Measurements from ENCODE around the gene TLL1.

The TLL1 gene

DNA sequence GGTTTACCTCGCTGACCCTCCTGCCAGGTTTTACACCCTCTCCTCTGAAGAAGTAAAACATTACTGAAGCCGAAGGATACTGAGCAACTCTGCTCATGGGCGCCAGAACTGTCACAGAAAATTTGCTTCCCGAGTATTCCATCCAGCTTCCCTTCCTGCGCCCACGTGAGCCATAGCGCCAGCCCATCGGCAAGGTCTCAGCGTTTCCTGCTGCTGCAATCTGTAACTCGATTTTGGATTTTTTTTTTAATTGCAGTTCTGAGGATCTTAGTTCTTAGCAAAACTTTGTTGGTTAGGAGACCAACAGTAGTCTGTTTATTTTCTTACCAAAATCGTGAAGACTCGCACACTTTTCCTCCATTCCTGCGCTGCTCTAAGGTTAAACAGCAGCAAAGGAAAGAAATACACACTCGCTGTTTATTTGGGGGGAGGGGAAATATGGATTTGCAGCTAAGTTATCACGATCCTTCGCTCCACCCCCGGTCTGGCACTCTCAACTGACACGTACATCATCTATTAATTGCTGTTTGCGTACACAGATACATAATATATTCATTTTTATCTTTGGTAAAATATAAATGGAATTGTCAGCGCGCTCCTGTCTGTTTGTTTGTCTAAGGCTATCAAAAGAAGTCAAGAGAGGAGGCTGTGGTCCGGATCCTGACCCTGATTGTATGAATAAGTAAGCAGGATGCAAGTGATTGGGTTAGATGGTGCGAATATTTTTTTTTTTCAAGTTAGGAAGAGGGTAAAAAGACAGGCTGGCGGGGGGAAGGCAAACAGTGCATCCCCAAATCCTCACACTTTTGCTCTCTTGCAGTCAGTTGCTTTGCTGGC, at the start of gene TLL1:
Gene TLL1 (plus strand): TSS at position 777 of the 837 bp plus-strand sequence. CDS start 668 bp downstream, outside the sequence.
- no peak for DNase-seq (ENCODE audit: low spot score)

DNA sequence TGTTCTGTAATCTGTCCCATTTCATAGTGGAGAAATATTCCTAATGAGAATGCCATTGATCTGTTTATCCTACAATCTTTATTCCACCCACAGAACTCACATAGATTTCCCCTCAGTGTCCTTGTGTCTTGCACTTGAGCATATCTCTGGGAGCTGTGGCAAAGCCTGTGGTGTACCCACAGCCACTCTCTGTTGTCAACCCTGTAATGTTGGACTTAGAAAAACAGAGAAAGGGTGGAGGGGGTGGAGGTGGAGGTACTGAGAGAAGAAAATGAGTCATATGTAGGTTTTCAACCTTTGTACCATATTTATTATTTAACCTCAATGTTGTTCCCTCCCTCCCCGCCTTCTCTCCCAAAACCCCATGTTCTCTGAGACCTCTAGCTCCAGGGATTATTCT, 46.9 kb upstream of the TLL1 start:
- DNase-seq (ENCODE audit: low spot score) = no peak

DNA sequence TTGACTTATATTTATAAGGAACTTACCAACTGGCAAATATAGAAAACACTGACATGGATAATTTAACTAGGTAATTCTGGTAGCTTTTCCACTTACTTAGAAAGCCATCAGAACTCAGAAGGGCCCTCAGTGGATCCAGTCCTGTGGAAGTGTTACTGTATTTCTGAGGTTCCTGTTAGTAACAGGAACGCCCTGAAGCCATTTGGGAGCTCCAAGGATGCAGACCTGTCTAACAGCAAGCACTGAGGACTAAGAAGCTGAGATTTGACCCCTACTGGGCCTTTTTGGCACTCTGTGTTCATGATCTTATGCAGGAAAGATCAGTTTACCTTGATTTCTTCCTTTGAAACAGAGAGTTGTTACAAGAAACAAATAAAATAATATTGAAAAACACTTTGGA, 46.0 kb upstream of the TLL1 start:
- no peak for DNase-seq (ENCODE audit: low spot score)

DNA sequence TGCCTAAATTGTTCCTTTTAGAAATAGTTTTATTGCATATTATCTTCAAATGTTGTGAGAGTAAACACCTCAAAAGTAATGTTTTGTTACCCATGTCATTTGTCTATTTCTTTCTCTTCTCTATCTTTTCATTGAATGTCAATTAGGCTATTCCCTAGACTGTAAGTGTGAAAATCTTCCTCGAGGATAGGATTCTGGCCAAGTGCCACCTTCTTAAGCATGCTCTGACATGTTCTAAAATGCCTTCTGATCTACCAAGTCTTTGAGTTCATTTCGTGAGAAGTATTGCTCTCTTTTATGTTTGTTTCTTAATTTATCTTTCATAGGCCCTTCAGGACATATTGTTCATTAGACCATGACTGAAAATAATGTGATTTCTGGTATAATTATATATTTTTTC, 44.1 kb upstream of the TLL1 start:
- no peak for DNase-seq (ENCODE audit: low spot score)

DNA sequence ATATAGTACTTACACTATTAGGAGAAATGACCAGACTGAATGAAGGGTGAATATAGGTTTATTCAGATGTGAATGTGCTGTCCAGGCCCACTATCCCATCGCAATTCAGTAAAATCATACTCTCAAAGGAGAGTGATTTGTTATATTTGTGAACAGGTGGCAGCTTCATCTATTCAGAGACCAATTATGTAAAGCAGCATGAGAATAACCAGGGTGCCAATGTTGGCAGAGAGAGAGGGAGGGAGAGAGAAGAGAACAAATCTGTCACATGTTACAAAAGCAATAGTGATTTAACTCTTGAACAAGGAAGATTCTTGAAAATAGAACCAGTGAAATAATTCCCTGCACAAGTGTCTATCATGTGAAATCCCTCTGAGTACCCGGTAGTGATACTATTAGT, 38.9 kb upstream of the TLL1 start:
- no peak for DNase-seq (ENCODE audit: low spot score)

DNA sequence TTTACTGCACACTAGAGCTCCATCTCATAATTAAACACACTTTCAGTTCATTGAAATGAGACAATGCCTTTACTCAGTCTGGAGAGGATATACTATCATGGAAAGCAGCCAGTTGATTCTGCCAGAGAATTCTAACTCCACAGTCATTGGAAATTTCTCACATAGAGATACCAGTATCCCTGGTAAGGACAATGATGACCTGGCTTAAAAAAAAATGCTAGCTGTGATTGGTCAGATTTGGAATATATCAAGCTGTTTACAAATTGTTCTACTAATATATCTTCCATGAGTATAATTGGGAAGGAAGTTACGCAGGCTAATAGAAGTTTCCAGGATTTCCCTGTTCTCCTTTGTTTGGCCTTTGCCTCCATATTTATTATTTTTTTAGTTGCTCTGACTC, 34.5 kb upstream of the TLL1 start:
- no peak for DNase-seq (ENCODE audit: low spot score)

DNA sequence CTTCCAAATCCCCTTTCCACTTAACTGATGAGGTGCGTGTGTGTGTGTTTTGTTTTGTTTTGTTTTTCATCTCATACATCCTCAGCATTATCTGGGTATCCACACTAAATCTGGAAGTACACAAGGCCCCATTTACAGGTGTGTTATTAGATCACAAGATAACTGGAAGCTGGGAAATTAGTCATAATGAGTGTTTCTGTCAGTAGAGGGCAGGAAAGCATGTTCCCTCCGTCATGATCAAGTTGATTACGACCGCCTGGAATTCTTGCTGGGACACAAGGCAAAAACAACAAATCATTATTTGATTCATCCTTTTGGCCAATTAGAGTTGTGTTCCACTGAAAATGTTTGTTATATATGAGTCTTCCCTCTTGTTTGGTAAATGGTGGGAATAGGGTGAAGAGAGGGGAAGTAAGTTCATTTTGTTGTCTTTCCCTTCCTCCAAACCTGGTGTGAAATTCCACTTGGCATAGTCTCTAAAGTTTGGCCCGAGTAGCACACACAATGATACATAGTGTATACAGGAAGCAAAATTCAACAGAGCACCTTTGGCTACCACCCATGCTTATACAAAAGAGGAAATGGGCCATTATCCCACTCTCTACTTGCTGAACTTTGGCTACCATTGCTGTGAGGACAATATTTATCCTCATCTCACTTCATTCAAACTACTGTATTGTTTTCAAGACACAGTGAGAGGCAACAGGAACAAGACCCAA, 33.3 kb upstream of the TLL1 start:
- no peak for DNase-seq (ENCODE audit: low spot score)

DNA sequence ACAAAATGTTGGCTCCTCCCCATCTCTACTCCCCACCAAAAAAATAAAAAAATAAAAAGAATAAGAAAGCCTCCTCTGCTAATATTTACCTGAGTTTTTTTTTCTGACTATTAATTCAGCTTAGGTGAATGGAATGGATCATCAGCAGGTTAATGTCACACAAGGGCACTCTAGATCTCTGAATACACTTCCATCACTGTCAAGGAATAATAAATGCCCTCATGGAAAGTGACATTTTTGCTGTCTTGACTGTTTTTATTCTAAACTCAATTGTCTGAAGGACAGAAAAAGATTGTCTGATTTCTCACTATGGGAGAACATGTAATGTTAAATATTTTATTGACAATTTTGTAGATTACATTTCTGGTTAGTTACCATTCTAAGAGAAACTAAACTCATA, 30.4 kb upstream of the TLL1 start:
- no peak for DNase-seq (ENCODE audit: low spot score)

DNA sequence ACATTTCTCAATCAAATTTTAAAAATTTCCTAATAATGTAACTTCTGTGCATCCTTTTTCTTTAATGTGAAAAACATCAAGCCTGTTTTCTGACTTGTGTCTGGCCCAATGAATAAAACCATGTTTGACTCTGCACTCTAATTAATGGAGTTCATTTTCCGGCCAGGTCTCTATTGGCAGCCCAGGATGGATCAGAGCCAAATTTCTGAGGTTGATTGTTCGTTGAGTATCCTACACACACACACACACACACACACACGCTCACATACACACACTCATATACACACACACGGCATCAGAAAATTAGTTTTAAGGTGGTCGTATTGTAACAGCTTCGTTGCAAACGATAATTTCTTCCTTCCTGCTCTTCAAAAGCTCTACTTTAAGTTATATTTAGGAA, 28.9 kb upstream of the TLL1 start:
- no peak for DNase-seq (ENCODE audit: low spot score)

DNA sequence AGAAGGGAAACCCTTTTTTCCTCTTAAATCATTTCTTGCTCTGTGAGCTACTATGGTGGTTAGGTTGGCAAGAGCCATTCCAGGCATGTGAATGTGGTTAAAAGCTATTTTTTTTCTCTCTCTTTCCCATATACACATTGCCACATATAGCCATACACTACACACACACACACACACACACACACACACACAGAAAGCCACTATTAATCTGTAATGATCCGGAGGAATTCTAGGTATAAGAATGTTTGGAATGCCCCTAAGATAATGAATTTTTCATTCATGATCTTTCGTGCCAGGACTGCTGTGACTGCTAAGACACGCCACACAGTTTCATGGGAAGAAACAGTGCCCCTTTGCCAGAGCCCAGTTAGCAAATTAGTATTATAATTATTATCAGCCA, 21.8 kb upstream of the TLL1 start:
- DNase-seq (ENCODE audit: low spot score) = no peak

DNA sequence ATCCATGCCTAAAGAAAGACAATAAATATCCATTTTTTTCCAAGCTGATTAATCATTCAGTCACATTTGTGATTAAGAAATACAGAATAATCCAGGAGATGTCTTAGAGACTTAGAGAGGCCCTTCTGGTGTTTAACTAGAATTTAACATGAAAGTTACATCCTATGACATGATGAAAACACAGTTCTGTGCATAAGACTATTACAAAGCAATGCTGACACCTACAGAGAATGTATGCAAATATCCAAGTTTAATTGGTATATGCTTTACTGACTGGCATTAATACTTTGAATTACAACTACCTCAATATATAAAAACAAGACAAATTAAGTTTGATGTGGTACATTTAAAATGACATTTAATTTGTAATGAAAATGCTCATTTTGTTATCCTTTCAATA, 17.8 kb upstream of the TLL1 start:
- DNase-seq (ENCODE audit: low spot score) = no peak

DNA sequence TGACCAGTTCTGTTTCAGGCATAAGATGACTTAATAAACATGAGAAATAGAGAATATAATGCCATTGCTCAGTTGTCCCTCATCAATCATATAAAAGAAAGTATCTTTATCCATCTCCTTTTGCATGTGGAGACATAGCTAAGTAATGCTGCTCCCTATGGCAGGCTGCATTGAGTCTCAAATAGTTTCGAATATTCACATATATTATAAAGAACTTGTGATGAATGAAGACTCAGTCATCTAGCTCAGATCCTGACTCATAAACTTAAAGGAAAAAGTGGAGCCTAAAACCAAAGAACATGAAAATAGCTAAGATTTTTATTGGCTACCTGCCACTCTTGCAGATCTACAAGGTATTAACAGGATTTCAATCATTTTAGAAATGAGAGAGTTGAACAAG, 11.7 kb upstream of the TLL1 start:
- no peak for DNase-seq (ENCODE audit: low spot score)

DNA sequence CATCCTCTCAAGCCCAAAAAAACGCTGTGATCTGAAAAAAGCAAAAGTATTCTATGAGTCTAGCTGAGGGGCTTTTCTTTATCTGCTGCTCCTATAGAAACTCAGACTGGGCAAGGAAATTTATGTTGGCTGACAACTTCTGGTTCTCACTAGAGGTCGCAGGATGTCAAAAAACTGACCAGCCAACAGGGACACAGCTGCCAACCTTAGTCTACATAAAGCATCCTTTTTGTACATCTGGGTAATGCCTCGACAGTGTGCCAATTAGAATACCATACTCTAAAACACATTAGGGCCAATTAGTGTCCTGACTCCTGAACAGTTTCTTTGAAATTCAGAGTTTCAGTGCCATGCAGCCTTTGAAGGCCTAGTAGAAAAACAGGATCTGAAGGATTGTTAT, 8.8 kb upstream of the TLL1 start:
- no peak for DNase-seq (ENCODE audit: low spot score)

DNA sequence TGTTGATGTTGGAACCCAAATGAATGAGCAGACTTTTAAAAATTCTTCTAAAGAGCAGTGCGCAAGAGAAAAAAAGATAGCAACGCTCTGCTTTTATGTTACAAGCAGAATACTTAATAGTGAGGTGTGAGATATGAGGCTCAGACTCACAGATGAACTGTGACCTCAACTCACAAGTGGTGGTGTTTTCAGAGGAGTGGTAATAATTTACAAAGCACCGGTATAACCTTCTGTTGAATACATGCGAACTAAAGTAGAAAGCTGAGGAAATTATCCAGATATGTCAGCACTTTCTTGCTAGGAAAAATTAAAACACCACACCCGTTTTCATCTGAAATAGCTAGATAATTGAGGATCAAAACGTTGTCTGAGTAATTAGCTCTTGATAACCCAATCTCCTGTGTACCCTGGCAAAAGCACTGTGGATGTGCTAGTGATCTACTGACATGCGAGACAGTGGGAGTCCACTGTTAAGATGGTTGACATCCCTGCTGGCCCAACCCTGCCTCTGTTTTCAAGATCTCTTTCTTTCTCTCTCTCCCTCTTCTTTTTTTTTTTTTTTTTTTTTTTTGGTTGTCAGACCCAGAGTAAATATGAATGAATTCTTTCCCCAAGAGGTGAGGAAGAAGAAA, 6.9 kb upstream of the TLL1 start:
- DNase-seq (ENCODE audit: low spot score) = no peak

DNA sequence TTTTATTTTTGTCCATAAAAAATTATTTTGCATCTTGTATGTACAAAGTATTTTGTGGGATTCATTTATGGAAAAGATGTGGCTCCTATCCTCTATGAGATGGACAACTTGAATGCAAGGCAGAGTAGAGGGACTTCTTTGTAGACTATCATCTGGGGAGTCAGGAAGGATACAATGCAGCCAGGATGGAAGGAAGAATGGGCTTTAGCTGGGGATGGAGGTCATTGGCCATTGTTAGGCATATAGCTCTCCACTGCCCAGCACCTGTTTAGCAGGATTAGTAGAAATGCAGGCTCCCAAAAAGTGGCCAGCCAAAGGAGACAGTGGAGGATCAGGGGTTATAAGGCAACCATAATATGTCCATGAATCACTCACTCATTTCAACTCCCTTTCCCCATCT, 5.1 kb upstream of the TLL1 start:
- DNase-seq (ENCODE audit: low spot score) = no peak

DNA sequence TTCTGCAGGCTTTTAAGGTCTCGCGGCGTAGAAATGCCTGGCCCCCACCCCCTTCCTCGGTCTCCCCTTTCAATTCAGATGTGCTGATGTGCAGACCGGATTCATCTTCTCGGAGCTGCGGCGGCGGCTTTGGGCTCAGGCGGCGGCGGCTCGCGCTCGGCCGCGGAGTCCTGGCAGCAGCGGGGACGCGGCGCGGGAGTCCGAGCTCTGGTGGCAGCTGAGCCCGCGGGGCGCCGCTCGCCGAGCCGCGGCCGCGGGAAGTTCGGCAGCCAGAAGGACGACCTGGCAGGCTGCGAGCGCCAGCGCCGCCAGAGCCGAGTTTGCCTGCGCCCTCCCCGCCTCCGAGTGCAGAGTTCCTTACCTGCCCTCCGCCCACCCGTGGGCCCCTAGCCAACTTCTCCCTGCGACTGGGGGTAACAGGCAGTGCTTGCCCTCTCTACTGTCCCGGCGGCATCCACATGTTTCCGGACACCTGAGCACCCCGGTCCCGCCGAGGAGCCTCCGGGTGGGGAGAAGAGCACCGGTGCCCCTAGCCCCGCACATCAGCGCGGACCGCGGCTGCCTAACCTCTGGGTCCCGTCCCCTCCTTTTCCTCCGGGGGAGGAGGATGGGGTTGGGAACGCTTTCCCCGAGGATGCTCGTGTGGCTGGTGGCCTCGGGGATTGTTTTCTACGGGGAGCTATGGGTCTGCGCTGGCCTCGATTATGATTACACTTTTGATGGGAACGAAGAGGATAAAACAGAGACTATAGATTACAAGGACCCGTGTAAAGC, 448 bp downstream of the TLL1 start:
- DNase-seq (ENCODE audit: low spot score) = no peak

DNA sequence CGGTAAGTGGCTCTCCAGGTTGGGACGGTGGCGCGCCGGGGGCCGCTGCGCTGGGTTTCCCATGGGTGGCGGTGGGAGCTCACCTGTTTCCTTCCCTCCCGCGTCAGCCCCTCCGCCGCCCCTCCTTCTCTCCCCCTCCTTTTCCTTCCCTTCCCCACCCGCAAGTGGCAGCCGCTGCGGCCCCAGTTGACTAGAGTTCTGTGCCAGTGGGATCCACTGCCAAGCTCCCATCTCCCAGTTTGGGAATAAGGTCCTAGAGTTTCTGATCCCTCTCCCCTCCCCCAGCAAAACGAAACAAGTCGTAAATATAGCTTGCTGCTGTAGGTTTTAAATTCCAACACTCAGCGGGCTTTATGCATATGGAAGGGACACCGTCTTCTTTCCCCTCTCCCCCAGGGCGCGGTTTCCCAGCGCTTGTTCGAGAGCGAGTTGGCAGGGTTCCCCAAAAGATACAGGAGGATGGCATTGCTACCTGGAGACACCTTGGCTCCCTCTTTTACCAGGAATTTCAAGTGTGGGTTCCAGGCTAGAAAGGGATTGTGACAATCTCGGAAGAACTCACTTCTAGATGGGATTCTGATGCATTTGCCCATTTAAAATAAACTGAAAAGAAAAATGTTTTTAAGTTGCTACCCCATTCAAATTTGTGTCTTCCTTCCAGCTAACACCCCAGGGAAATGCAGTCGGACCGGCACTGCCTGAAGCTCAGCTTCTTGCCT, 1.2 kb downstream of the TLL1 start:
- DNase-seq (ENCODE audit: low spot score) = no peak

DNA sequence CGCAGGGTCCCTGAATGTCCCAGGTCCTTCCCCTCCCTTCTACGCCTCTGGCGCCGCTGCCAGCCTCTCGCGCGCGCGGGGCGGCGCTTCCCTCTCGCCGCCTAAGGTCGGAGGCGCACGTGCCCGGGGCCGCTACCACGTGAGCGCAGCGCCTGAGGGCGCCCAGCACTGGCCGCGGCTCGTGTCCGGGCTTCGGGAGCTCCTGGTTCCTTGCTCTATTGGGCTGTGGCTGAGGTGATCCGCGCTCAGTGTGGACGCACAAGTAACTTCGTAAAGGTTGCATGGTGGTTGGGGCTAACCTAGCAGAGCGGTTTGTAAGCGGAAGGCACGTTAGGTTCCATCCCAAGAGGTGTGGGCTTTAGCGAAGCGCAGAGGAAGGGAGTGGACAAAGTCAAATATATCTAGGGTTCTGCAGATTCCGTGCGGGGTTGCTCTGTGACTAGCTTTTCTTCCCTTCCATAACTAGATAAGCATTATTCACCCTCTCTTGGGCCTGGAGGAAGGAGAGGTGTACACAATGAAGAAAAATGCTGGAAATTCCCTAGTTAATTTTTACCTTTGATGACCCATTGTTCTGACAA, 1.8 kb downstream of the TLL1 start:
- no peak for DNase-seq (ENCODE audit: low spot score)

DNA sequence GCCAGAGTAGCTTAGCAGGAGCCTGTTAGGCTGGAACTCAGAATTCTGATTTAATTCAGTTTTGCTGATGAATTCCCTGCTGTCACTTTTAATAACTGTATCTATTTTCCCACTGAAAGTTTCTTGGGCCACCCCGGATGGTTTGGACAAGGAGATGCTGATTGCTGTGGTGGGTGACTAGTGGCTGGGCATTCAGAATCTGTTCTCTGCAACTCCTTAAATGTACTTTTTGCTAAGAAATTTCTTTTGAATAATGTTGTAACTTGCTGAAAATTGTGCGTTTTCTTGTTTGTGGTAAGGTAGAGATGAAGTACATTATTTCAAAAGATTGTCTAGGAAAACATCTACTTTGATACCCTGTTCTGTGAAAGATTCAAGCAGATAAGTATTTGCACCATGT, 2.4 kb downstream of the TLL1 start:
- DNase-seq (ENCODE audit: low spot score) = no peak

DNA sequence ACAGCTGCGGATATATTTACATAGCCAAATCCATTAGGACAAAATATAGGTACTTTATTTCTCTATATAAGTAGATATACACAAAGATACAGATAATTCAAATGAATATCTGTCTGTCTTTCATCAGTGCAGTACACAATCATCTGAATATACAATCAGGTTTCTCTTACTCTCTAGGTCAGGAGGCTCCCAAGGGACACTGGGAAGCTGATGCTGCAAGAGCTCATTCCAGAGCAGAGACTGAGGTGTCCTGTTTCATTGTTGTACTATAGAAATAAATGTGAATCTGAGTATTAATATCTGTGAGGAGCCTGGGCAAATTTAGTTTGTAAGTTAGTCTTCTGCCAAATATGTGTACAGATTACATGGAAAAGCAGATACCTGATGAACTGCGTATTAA, 4.2 kb downstream of the TLL1 start:
- DNase-seq (ENCODE audit: low spot score) = no peak

DNA sequence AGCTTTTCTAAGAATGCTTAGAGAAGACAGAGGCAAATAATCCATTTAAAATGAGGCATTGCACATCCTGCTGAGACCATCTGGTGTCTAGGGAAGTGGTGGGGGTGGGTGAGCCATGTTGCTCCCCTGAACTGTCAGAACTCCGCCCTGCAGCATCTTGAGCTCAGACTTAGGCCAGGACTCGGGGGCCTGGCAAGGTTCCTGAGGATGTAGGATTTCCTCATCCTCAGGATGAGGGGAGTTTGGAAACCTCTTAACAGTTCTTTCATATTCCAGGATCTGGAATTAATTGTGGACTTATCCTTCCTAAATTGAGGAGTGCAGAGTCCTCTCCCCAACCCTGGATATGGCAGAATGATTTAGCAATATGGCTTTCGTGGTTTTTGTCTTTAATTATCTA, 6.6 kb downstream of the TLL1 start:
- no peak for DNase-seq (ENCODE audit: low spot score)
